Vagina (tissue), 2 donors: Measurements from ENCODE around the gene GSTM5. TPM values are rescaled to one million over a fixed set of nuclear protein-coding genes. Genes with fewer than 3 reads are reported as not detected.
"Not testable (repeated sequence)": the region's sequence is repeated elsewhere in the genome, so short reads cannot be mapped to it uniquely, and the experiment has no call there.

ENCODE experiments used
- DNase-seq, 2 donors: peaks; one replicate each; pipeline ENCODE4 v3.0.0-alpha.2; 2017; ENCODE audit errors: extremely low spot score in 2 of 2
- H3K27ac ChIP-seq: fragments of 200-600 bp; sonication (generic); one replicate; pipeline ENCODE4 v1.5.1; 2019
- H3K27me3 ChIP-seq: fragments of 200-600 bp; sonication (generic); one replicate; pipeline ENCODE4 v1.5.1; 2019
- H3K36me3 ChIP-seq, 2 donors: fragments of 200-600 bp; sonication (generic); one replicate each; pipeline ENCODE4 v1.5.1; 2017 to 2019
- H3K4me1 ChIP-seq: fragments of 200-600 bp; sonication (generic); one replicate; pipeline ENCODE4 v1.5.1; 2019
- H3K4me3 ChIP-seq, 2 donors: fragments of 200-600 bp; sonication (generic); 1 replicate in 1 of 2; 2 replicates in 1 of 2; pipeline ENCODE4 v1.5.1; 2016 to 2019
- H3K9me3 ChIP-seq: fragments of 200-600 bp; sonication (generic); one replicate; pipeline ENCODE4 v1.5.1; 2019
- POLR2A ChIP-seq, 2 donors: fragments of 450-650 bp; IDR thresholded peaks; one replicate each; pipeline ENCODE4 v1.6.1; 2017; ENCODE audit warnings: antibody characterized with exemption in 2 of 2, mild to moderate bottlenecking in 2 of 2, moderate library complexity in 2 of 2
- POLR2AphosphoS5 ChIP-seq, 2 donors: sonication (generic); formaldehyde crosslinking; IDR thresholded peaks; one replicate each; pipeline ENCODE4 v1.9.0; 2017; ENCODE audit warnings: antibody characterized with exemption in 2 of 2, mild to moderate bottlenecking in 2 of 2, low read depth in 1 of 2; ENCODE audit not compliant: insufficient read depth in 1 of 2
- intact Hi-C: fragments of 100-400 bp; cut with DNase I; formaldehyde crosslinking; loops from one replicate; pipeline ENCODE4 v1.15.1; 2023
- total RNA-seq: library from RNA; depleted of rRNA; stranded (reverse); fragments of >200 nt; gene quantifications from one replicate; pipeline ENCODE4 v1.2.3, GENCODE V29; 2016
- TF ChIP-seq, protein P1 (sequence below), 3 experiments: fragments of 450-650 bp in 2 of 3; fragments of 200-600 bp in 1 of 3; sonication (generic) in 1 of 3; IDR thresholded peaks; one replicate each; pipeline ENCODE4 v1.5.1; 2017 to 2019; ENCODE audit warnings: antibody characterized with exemption in 3 of 3, mild to moderate bottlenecking in 2 of 3, moderate library complexity in 2 of 3

GSTM5 gene
- total RNA-seq, 1 donor from 2014 or later: 21.1 TPM

DNA sequence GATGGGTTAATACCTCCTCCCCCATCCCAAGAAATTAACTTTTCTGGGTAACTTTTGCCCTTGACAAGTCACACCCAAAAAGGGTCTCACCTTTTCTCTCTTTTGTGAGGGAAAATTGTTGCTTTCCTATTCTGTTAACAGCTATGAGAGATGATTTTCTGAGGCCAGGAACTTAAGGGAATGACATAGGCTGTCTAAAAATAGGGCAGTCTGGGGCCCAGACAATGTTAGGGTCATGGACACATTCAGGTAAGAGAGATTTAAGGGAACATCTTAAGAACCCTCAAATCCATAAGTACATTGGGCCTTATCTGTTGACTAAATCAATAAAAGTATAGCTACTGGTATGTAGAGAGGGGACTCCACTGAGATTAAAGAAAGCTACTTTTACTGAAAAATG, 37.2 kb downstream of the GSTM5 start:
- no peaks in the 10 kb centered on the region for H3K27me3 ChIP-seq
- no peak for DNase-seq
- intact Hi-C loops: no loop called here
- no peaks in the 10 kb centered on the region for H3K9me3 ChIP-seq
- TF ChIP-seq POLR2A (IDR thresholded peaks at IDR 0.05): no peak
- TF ChIP-seq, protein P1, sequence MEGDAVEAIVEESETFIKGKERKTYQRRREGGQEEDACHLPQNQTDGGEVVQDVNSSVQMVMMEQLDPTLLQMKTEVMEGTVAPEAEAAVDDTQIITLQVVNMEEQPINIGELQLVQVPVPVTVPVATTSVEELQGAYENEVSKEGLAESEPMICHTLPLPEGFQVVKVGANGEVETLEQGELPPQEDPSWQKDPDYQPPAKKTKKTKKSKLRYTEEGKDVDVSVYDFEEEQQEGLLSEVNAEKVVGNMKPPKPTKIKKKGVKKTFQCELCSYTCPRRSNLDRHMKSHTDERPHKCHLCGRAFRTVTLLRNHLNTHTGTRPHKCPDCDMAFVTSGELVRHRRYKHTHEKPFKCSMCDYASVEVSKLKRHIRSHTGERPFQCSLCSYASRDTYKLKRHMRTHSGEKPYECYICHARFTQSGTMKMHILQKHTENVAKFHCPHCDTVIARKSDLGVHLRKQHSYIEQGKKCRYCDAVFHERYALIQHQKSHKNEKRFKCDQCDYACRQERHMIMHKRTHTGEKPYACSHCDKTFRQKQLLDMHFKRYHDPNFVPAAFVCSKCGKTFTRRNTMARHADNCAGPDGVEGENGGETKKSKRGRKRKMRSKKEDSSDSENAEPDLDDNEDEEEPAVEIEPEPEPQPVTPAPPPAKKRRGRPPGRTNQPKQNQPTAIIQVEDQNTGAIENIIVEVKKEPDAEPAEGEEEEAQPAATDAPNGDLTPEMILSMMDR (IDR thresholded peaks at IDR 0.05): no peak
- no peak for TF ChIP-seq POLR2AphosphoS5 (IDR thresholded peaks at IDR 0.05; ENCODE audit: insufficient read depth in 1 of 2, low read depth in 1 of 2)
- H3K27ac ChIP-seq: no peak overlapping the region
- H3K4me3 ChIP-seq: no peak overlapping the region
- no peaks in the 10 kb centered on the region for H3K36me3 ChIP-seq
- H3K4me1 ChIP-seq: no peaks in the 10 kb centered on the region

DNA sequence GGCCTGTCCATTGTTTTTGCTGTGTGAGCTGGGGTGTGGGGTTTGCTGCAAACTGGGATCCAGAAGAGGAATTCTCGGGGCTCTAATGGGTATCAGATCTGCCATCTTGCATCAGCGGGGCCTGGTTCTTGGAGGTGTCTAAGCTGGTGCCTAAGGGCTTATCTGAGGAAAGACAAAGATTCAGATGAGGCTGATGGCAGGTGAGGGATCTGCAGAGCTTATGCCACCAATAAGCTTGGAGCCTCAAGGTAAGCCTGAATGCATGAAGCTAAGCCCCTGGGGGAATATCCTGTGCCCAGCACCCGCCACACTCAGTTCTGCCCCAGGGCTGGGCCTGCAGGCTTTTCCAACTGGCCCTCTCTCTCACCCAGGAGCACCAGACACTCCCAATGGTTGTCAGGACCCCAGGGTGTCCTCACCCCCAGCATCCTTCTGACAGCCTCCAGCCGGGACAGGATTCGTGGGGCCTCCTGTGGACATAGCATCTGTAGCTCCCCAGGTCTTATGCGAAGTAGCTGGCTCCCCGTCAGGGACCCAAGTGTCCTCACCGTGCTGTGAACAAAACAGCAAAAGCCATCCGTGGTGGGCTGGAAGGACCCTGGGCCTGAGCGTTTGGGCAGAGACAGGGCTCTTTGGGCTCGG, 38.3 kb downstream of the GSTM5 start:
- DNase-seq: no peak
- TF ChIP-seq, protein P1 (IDR thresholded peaks at IDR 0.05): no peak
- TF ChIP-seq POLR2A (IDR thresholded peaks at IDR 0.05): no peak
- no peaks in the 10 kb centered on the region for H3K36me3 ChIP-seq

DNA sequence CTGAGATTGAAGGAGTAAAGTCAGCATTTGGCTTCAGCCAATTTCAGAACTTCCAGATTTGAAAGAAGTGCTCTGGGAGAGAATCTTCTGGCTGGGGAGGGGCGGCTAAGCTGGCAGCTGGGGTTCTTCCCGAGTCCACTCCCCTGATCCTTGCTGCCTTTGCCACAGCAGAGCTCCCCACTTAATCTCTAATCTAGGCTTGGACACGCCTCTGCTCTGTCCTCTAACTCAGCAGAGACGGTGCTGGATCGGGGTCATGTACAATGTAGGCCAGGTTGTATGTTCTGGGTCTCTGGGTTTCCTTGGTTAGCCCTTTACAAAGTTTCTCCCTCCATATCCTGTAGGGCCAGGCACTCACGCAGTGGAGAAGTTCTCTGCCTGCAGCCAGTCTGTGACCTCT, 38.9 kb downstream of the GSTM5 start:
- Histone ChIP-seq H3K9me3 (no peaks in the 10 kb centered on the region), H3K4me1 (no peaks in the 10 kb centered on the region), H3K27ac (no peak overlapping the region), H3K4me3 (no peak overlapping the region), H3K36me3 (no peaks in the 10 kb centered on the region), H3K27me3 (no peaks in the 10 kb centered on the region)
- TF ChIP-seq POLR2A (IDR thresholded peaks at IDR 0.05) (no peak), POLR2AphosphoS5 (IDR thresholded peaks at IDR 0.05; ENCODE audit: insufficient read depth in 1 of 2, low read depth in 1 of 2) (no peak)
- TF ChIP-seq, protein P1 (IDR thresholded peaks at IDR 0.05): no peak
- intact Hi-C loops: no loop called here
- DNase-seq: no peak

More for the DNA sequence above, 38.3 kb downstream of the GSTM5 start:
- no peaks in the 10 kb centered on the region for H3K27me3 ChIP-seq
- intact Hi-C loops: no loop called here
- no peaks in the 10 kb centered on the region for H3K9me3 ChIP-seq
- H3K4me3 ChIP-seq: no peak overlapping the region
- no peak overlapping the region for H3K27ac ChIP-seq
- H3K4me1 ChIP-seq: no peaks in the 10 kb centered on the region

DNA sequence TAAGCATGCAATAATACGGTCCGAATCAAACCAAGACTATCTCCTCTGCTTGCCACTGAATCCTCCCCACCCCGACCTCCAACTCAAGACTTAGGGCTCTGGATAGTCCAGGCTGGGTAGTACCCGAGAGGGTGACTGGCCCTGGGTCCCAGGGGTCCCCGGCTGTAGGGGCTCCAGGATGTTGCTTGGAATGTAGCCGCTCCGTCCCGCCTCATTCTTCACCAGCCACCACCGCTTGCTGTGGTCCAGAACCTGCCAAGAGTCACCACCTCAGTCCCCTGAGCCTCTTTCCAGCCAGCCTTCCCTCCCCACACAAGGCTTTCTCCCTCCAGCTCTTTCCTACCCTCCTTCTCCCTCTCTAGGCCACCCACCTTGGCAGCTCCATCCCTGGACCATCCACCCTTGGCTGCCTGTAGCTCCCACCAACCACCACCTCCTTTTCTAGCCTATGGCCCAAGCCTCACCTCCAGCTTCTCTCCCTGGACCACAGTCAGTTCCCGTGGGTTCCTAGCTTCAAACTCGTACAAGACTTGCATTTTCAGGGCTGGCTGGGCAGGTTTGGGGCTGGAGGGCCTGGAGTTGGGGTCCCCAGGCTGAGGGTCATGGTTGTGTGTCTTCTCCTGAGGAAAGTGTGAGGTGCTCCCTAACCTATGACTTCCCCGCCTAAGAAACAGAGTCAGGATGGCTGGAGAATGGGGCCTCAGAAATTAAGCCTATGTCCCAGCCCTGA, 39.6 kb downstream of the GSTM5 start:
- no peaks in the 10 kb centered on the region for H3K36me3 ChIP-seq
- H3K9me3 ChIP-seq: no peaks in the 10 kb centered on the region
- no peak for DNase-seq
- intact Hi-C loops: no loop called here
- H3K4me3 ChIP-seq: no peak overlapping the region
- H3K27me3 ChIP-seq: no peaks in the 10 kb centered on the region
- no peak overlapping the region for H3K27ac ChIP-seq
- TF ChIP-seq POLR2AphosphoS5 (IDR thresholded peaks at IDR 0.05; ENCODE audit: insufficient read depth in 1 of 2, low read depth in 1 of 2) (no peak), POLR2A (IDR thresholded peaks at IDR 0.05) (no peak)
- TF ChIP-seq, protein P1 (IDR thresholded peaks at IDR 0.05): no peak
- H3K4me1 ChIP-seq: no peaks in the 10 kb centered on the region

DNA sequence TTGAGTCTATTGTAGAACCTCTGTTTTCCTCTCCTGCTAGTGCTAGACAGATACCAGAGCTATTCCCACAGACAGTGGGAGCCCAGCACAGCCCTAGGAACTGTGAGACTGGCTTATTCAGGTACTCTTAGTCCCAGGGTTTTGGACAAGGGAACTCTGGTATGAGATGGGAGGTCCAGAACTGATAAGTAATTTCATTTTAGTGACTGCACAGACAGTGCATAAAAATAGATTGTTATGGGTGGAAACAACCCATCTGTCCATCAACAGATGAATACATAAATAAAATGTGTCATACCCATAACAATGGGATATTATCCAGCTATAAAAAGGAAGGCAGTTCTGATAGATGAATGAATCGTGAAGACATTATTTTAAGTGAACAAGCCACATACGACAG, 42.7 kb downstream of the GSTM5 start:
- H3K9me3 ChIP-seq: no peaks in the 10 kb centered on the region
- TF ChIP-seq, protein P1 (IDR thresholded peaks at IDR 0.05): no peak
- no peak for TF ChIP-seq POLR2AphosphoS5 (IDR thresholded peaks at IDR 0.05; ENCODE audit: insufficient read depth in 1 of 2, low read depth in 1 of 2)
- no peak for TF ChIP-seq POLR2A (IDR thresholded peaks at IDR 0.05)
- no peaks in the 10 kb centered on the region for H3K36me3 ChIP-seq
- intact Hi-C loops: no loop called here
- H3K27ac ChIP-seq: no peak overlapping the region
- no peak overlapping the region for H3K4me3 ChIP-seq
- no peaks in the 10 kb centered on the region for H3K27me3 ChIP-seq
- no peak for DNase-seq
- H3K4me1 ChIP-seq: no peaks in the 10 kb centered on the region

DNA sequence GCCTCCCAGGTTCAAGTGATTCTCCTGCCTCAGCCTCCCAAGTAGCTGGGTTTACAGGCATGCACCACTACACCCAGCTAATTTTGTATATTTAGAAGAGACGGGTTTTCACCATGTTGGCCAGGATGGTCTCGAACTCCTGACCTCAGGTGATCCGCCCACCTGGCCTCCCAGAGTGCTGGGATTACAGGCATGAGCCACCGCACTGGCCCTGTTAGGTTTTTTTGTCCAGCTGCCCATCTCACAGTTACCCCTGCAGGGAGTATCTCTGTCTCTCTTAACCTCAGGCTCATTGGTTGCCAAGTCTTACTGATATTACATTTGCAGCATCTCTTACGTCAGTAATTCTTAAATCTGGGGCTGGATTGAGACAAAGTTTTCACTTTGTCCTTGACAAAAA, 44.3 kb downstream of the GSTM5 start:
- H3K4me3 ChIP-seq, H3K4me1 ChIP-seq, H3K27ac ChIP-seq, DNase-seq, H3K27me3 ChIP-seq, H3K9me3 ChIP-seq, intact Hi-C loops, H3K36me3 ChIP-seq: not testable (repeated sequence)
